ENCODE results near the gene ARL4C.

GRCh38 chr2:234491281-234491680 is 5.6 kb downstream of the ARL4C start:
- TF ChIP-seq CTCF (IDR thresholded peaks at IDR 0.05) (no peak), MAX (IDR thresholded peaks at IDR 0.05) (no peak), SMC3 (IDR thresholded peaks at IDR 0.05) (no peak), BHLHE40 (IDR thresholded peaks at IDR 0.05; ENCODE audit: low read depth, low read length) (no peak), POLR2A (IDR thresholded peaks at IDR 0.05; ENCODE audit: low read length) (no peak), CHD2 (IDR thresholded peaks at IDR 0.05; ENCODE audit: low read length, partially characterized antibody) (no peak), HDAC2 (IDR thresholded peaks at IDR 0.05) (no peak)
